Anterior cingulate cortex (tissue), 58 donors: Measurements from ENCODE around the gene NKTR.
"Not testable (repeated sequence)": the region's sequence is repeated elsewhere in the genome, so short reads cannot be mapped to it uniquely, and the experiment has no call there.

Experiments
- DNase-seq, 58 donors: peaks; one replicate each; lab custom pipeline; 2025; lab: John Stamatoyannopoulos, UW

Gene NKTR

GRCh38 chr3:42600111-42600957 lies at the start of gene NKTR:
Gene NKTR (plus strand): TSS chr3:42600686. CDS start chr3:42601007, 321 bp downstream.
- peak; percentile 64 to 98 (median 91) for DNase-seq

GRCh38 chr3:42552830-42553229 lies 47.7 kb upstream of the NKTR start:
- no peak for DNase-seq

- DNase-seq: no peak
Measured at GRCh38 chr3:42556089-42556632, 44.3 kb upstream of the NKTR start.

- DNase-seq: not testable (repeated sequence)
Measured at GRCh38 chr3:42556817-42557216, 43.7 kb upstream of the NKTR start.

- DNase-seq: peak in 1 of 58 donors; percentile 7
Measured at GRCh38 chr3:42557854-42558253, 42.6 kb upstream of the NKTR start.

GRCh38 chr3:42562047-42562907 lies 38.2 kb upstream of the NKTR start:
- DNase-seq: no peak

GRCh38 chr3:42569593-42570142 lies 30.8 kb upstream of the NKTR start:
- DNase-seq: no peak

- peak in 15 of 58 donors; percentile 2 to 40 (median 13) for DNase-seq
Measured at GRCh38 chr3:42572278-42572677, 28.2 kb upstream of the NKTR start.

- DNase-seq: no peak
Measured at GRCh38 chr3:42575137-42575741, 25.2 kb upstream of the NKTR start.

- no peak for DNase-seq
Measured at GRCh38 chr3:42578054-42578453, 22.4 kb upstream of the NKTR start.

GRCh38 chr3:42579346-42579745 lies 21.1 kb upstream of the NKTR start:
- not testable (repeated sequence) for DNase-seq

- DNase-seq: peak in 2 of 58 donors; percentile 55 to 62
Measured at GRCh38 chr3:42581400-42581708, 19.1 kb upstream of the NKTR start.

GRCh38 chr3:42581709-42582473 lies 18.6 kb upstream of the NKTR start, which contains the start of gene SEC22C:
Gene SEC22C (minus strand): TSS chr3:42581967. CDS start chr3:42569046, 12,921 bp downstream.
- peak; percentile 46 to 98 (median 93) for DNase-seq

GRCh38 chr3:42582474-42583070 lies 17.9 kb upstream of the NKTR start:
- DNase-seq: peak in 1 of 58 donors; percentile 38

GRCh38 chr3:42588625-42589024 lies 11.9 kb upstream of the NKTR start:
- no peak for DNase-seq

- no peak for DNase-seq
Measured at GRCh38 chr3:42589382-42590109, 10.9 kb upstream of the NKTR start.

- DNase-seq: peak in 2 of 58 donors; percentile 4 to 18
Measured at GRCh38 chr3:42590989-42591756, 9.3 kb upstream of the NKTR start.

GRCh38 chr3:42591811-42592210 lies 8.7 kb upstream of the NKTR start:
- no peak for DNase-seq
